Measurements from ENCODE around the gene EIF3L. TPM values are rescaled to one million over a fixed set of nuclear protein-coding genes. Genes with fewer than 3 reads are reported as not detected.

EIF3L gene
- total RNA-seq, 4 donors from 2014 or later: 89.4 to 292 (median 217) TPM

Small RNA genes lying within 50 kb of the gene (small RNA-seq; reads per million reads assigned to genes)
- 0.24 to 1.4 (median 1.1) reads per million in 4 donors for gene MIR659

Other genes starting within 250 kb of the EIF3L start
- 100 to 1,000 TPM in 1 of 4 donors, 10 to 100 TPM in 3; 60.1 to 142 (median 73.8) TPM for gene GGA1, start 240.6 kb upstream of the EIF3L start, total RNA-seq
- 100 to 1,000 TPM in 2 of 4 donors, 10 to 100 TPM in 2; 53.1 to 158 (median 84.7) TPM for gene SH3BP1, start 209.8 kb upstream of the EIF3L start, total RNA-seq
- 100 to 1,000 TPM in 1 of 4 donors, 10 to 100 TPM in 3; 28.9 to 126 (median 50.7) TPM for gene PDXP, start 190.7 kb upstream of the EIF3L start, total RNA-seq
- 100 to 1,000 TPM; 196 to 558 (median 224) TPM for gene LGALS1, start 173.8 kb upstream of the EIF3L start, total RNA-seq
- gene NOL12, start 163.1 kb upstream of the EIF3L start, total RNA-seq: 100 to 1,000 TPM in 1 of 4 donors, 10 to 100 TPM in 3; 44.1 to 143 (median 57.2) TPM
- gene TRIOBP, start 152.4 kb upstream of the EIF3L start, total RNA-seq: 100 to 1,000 TPM; 121 to 265 (median 129) TPM
- gene GCAT, start 41.5 kb upstream of the EIF3L start, total RNA-seq: 10 to 100 TPM in 1 of 4 donors, 1 to 10 TPM in 3; 6.4 to 10.1 (median 7.7) TPM
- gene GALR3, start 26.0 kb upstream of the EIF3L start, total RNA-seq: not detected
- gene ANKRD54, start 5.1 kb upstream of the EIF3L start, total RNA-seq: 10 to 100 TPM; 12.7 to 86.8 (median 40.6) TPM
- 10 to 100 TPM; 26.8 to 87.2 (median 37.3) TPM for gene MICALL1, start 56.9 kb downstream of the EIF3L start, total RNA-seq
- gene C22orf23, start 104.2 kb downstream of the EIF3L start, total RNA-seq: not detected
- gene POLR2F, start 104.3 kb downstream of the EIF3L start, total RNA-seq: 10 to 100 TPM in 3 of 4 donors, 1 to 10 TPM in 1; 7.6 to 65.5 (median 32.6) TPM
- 1 to 10 TPM; 1.2 to 4.9 (median 3.5) TPM for gene SOX10, start 135.1 kb downstream of the EIF3L start, total RNA-seq
- 100 to 1,000 TPM in 1 of 4 donors, 10 to 100 TPM in 3; 34.3 to 127 (median 69.3) TPM for gene PICK1, start 208.0 kb downstream of the EIF3L start, total RNA-seq
- not detected for gene SLC16A8, start 234.8 kb downstream of the EIF3L start, total RNA-seq

Measured in transverse colon (tissue), 4 donors.